ENCODE data around the gene KCNH1.
"Not testable (repeated sequence)": the region's sequence is repeated elsewhere in the genome, so short reads cannot be mapped to it uniquely, and the experiment has no call there.

The KCNH1 gene

DNA sequence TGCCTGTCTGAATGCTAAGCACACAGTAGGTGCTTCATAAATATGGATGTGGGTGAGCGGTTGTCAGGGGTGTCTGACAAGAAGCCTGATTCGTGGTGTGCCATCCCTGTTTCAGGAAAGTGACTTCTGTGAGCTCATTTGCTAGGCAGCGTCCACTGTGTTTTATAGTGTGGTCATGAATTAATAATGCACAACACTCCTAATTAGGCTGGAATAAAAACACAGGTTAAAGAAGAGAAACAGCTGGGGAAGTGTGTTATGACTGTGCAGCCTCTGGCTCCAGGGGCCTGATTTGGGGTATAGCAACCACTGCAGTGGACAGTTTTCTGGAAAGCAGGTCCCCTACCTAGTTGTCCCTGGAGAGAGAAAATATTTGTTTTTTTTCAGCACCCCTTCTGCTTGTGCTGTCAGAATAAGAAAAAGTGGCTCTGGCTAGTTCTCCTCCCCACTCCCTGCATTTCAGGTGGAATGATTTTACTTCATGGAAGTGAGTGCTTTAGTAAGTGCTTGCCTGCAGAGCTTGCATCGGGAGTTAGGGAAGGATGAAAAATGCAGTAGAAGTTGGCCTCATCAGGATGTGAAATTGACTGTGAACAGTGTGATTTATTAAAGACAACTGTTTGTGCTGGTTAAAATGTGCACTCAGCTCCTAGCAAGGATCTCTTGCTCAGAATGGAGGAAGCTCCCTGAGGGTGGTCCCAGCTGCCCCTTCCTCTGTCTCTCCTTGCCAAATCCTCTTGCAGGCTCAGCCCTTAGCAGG lies 471.5 kb downstream of the KCNH1 start:
- H3K4me3 ChIP-seq (ENCODE audit: low read depth, low read length), result no peak overlapping the region
- TF ChIP-seq, protein P1, sequence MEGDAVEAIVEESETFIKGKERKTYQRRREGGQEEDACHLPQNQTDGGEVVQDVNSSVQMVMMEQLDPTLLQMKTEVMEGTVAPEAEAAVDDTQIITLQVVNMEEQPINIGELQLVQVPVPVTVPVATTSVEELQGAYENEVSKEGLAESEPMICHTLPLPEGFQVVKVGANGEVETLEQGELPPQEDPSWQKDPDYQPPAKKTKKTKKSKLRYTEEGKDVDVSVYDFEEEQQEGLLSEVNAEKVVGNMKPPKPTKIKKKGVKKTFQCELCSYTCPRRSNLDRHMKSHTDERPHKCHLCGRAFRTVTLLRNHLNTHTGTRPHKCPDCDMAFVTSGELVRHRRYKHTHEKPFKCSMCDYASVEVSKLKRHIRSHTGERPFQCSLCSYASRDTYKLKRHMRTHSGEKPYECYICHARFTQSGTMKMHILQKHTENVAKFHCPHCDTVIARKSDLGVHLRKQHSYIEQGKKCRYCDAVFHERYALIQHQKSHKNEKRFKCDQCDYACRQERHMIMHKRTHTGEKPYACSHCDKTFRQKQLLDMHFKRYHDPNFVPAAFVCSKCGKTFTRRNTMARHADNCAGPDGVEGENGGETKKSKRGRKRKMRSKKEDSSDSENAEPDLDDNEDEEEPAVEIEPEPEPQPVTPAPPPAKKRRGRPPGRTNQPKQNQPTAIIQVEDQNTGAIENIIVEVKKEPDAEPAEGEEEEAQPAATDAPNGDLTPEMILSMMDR (conservative IDR thresholded peaks at IDR 0.05; ENCODE audit: low read depth, low read length), result no peak
- DNase-seq (ENCODE audit: low read depth), result no peak

DNA sequence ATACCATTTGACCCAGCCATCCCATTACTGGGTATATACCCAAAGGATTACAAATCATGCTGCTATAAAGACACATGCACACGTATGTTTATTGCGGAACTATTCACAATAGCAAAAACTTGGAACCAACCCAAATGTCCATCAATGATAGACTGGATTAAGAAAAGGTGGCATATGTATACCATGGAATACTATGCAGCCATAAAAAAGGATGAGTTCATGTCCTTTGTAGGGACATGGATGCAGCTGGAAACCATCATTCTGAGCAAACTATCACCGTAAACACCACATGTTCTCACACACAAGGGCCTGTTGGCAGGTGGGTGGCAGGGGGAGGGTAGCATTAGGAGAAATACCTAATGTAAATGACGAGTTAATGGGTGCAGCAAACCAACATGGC lies 472.4 kb downstream of the KCNH1 start:
- not testable (repeated sequence) for DNase-seq (ENCODE audit: low read depth)

DNA sequence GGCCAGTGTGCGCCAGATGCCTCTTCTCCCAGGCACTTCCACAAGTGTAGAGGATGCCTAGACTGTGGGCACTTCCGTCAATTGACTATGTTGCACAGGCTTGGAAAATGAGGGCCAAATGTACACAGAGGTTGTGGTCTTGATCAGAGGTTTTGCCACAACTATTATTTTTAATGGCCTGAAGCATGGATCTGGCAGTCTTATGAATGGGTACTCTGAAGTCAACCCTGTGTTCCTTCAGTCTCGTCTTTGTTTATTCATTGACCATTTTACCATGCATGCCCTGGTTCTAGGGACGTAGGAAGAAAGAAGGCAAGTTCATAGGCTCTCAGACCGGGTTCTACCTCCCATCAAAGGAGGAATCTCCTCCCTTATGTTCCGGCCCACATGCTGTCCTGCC lies 476.1 kb downstream of the KCNH1 start:
- DNase-seq (ENCODE audit: low read depth), result no peak
- no peak overlapping the region for H3K4me3 ChIP-seq (ENCODE audit: low read depth, low read length)
- TF ChIP-seq, protein P1 (conservative IDR thresholded peaks at IDR 0.05; ENCODE audit: low read depth, low read length), result no peak

More for the DNA sequence above, 472.4 kb downstream of the KCNH1 start:
- not testable (repeated sequence) for H3K4me3 ChIP-seq (ENCODE audit: low read depth, low read length)

DNA sequence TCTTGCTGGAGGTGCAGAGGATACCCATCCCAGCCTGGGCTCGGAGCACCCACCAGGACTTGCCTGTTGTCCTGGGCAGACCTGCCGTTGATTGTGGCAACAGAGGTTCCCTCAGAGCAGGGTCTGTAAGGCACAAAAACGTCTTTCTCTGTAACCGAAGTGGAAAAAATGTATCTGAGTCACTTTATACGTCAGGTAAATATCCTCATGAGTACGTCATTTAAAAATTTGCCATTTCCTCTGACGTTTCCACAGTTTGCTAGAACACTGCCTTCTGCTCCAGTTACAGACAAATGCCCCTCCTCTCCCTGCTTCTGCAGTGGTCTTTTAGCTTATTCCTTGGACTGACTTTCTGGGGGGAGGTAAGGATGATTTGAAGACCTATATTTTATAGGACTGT lies 478.4 kb downstream of the KCNH1 start:
- no peak overlapping the region for H3K4me3 ChIP-seq (ENCODE audit: low read depth, low read length)
- no peak for DNase-seq (ENCODE audit: low read depth)
- TF ChIP-seq, protein P1 (conservative IDR thresholded peaks at IDR 0.05; ENCODE audit: low read depth, low read length), result no peak

DNA sequence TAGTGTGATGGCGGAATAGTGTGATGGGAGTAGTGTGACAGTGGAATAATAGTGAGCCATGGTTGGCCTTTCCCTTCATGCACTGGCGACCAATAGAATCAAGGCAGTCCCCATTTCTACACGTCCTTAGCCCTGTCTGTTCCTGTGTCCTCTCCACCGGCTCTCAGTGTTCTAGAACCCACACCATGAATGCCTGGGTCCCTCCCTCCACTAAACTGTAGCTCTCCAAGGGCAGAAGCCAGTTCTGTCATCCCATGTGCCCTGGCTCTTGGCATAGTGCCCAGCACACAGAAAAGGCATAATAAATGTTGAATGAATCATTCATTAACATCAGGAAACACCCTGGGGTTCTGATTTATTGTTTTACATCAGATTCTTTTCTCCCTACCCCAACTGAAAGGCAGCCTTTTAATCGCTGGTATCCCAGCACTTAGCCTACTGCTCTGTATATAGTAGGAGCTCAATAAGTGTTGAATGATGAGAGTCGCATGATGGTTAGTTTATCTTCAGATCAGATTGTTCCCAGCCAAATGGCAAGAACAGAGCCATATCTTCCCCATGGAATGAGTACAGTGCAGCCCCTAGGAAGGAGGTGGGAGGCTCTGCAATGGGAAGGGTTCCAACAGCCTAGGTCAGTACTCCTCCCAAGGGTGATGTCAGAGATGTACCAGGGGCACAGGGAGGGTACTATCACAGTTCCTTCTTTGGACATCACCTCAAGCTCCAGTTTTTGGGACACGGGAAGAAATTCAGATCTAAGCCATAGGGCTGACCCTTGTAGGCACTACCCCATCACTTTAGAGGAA lies 479.6 kb downstream of the KCNH1 start:
- peak; percentile 1 for DNase-seq (ENCODE audit: low read depth)
- TF ChIP-seq, protein P1 (conservative IDR thresholded peaks at IDR 0.05; ENCODE audit: low read depth, low read length), result no peak
- no peak overlapping the region for H3K4me3 ChIP-seq (ENCODE audit: low read depth, low read length)

DNA sequence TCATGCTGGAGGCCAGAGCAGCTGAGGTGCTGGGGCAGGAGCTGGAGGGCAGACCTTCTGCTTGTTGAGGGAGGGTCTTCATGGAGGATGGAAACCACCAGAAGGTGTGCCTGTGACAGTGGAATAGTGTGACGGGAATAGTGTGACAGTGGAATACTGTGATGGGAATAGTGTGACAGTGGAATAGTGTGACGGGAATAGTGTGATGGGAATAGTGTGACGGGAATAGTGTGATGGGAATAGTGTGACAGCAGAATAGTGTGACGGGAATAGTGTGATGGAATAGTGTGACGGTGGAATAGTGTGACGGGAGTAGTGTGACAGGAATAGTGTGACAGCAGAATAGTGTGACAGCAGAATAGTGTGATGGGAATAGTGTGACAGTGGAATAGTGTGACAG lies 480.2 kb downstream of the KCNH1 start:
- DNase-seq (ENCODE audit: low read depth), result peak; percentile 3
- H3K4me3 ChIP-seq (ENCODE audit: low read depth, low read length), result no peak overlapping the region
- TF ChIP-seq, protein P1 (conservative IDR thresholded peaks at IDR 0.05; ENCODE audit: low read depth, low read length), result no peak

DNA sequence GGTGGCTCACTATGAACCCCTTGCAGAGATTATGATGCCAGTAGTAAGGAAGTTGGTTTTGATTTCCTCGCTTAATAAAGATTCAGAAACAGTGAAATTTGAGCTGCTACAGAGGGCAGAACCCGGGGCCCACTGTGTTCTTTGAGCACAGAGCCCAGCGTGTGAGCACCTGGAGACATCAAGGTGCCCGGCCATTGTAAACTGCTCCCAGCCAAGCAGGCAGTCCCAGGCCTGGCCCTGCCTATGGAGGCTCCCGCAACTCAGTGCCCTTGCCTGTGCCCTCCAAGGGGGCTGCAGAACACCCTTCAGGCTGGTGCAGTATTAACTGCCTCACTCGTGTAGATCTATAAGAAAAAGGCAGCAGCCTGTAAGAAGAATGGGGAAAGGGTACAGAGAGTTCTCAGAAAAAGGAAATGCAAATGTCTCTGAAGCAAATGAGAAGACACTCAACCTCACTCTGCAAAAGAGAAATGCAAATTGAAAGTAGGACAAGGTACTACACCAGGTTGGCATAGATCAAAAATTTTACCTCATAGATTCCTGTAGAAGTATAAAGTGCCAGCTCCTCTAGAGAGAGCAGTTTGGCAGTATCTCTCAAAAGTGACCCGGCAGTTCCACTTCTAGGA lies 481.5 kb downstream of the KCNH1 start:
- TF ChIP-seq, protein P1 (conservative IDR thresholded peaks at IDR 0.05; ENCODE audit: low read depth, low read length), result no peak
- no peak overlapping the region for H3K4me3 ChIP-seq (ENCODE audit: low read depth, low read length)
- DNase-seq (ENCODE audit: low read depth), result no peak
